Colon (tissue), 2 donors: ENCODE results near the gene MAGEA9B.
"Not testable (repeated sequence)": the region's sequence is repeated elsewhere in the genome, so short reads cannot be mapped to it uniquely, and the experiment has no call there.

ENCODE experiments used
- FAIRE-seq: peaks from 2 replicates; lab custom pipeline; 2012; peaks lifted over from hg19 to GRCh38; lab: Jason Lieb, UNC
- donor health status: control.
- donor health status: control.

The MAGEA9B gene

GRCh38 chrX:149534926-149535602 is 52.2 kb downstream of the MAGEA9B start:
- not testable (repeated sequence) for FAIRE-seq

DNA sequence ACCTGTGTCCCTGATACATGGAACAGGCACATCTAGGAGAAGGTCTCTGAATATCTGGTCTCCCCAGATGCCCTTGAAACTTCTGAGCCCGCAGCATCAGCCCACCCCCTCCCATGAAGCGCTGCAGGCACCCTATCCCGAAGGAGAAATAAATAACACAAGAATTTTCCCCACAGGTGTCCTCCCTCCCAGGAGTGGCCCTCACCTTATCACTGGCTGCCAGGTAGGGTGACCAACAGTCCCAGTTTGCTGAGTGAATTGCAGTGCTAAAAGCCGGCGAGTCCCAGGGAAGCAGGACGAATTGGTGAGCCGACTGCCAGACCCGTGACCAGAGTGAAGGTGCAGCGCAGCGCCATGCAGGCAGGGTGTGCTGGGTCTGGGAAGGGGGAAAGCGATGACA is 53.3 kb downstream of the MAGEA9B start:
- FAIRE-seq = not testable (repeated sequence)

GRCh38 chrX:149532868-149533267 is 54.4 kb downstream of the MAGEA9B start:
- FAIRE-seq = not testable (repeated sequence)
